GM12878 (cell line): ENCODE data around the gene LILRB5.

Experiments used
- EP300 ChIP-seq, 2 experiments: fragments of 150-350 bp in 1 of 2; IDR thresholded peaks; 2 replicates each; pipeline ENCODE4 v1.6.1; 2011 to 2012; ENCODE audit warnings: low read depth in 2 of 2, low read length in 2 of 2, borderline replicate concordance in 1 of 2, improper control_type of control experiment in 1 of 2, inconsistent platforms in 1 of 2; ENCODE audit not compliant: control insufficient read depth in 1 of 2
- EZH2 ChIP-seq: IDR thresholded peaks from 2 replicates; pipeline ENCODE4 v1.6.1; 2012; ENCODE audit warnings: low read depth, mild to moderate bottlenecking, control low read depth, inconsistent platforms, low read length, borderline replicate concordance; ENCODE audit not compliant: control insufficient read depth
- MTA3 ChIP-seq: IDR thresholded peaks from 2 replicates; pipeline ENCODE4 v1.6.1; 2012; ENCODE audit warnings: low read length, inconsistent platforms, borderline replicate concordance
- POLR2A ChIP-seq: IDR thresholded peaks from 2 replicates; pipeline ENCODE4 v1.6.1; 2011; ENCODE audit warnings: low read depth, mild to moderate bottlenecking, low read length
- RBBP5 ChIP-seq: fragments of 200-600 bp; sonication (generic); conservative IDR thresholded peaks from 2 replicates; pipeline ENCODE4 v1.6.1; 2016
- TAF1 ChIP-seq: IDR thresholded peaks from 2 replicates; pipeline ENCODE4 v1.6.1; 2011; ENCODE audit warnings: mild to moderate bottlenecking, low read depth, low read length, borderline replicate concordance
- ZBED1 ChIP-seq: IDR thresholded peaks from 2 replicates; pipeline ENCODE4 v1.6.1; 2016; ENCODE audit warnings: borderline replicate concordance
- TF ChIP-seq, protein P1 (sequence below), 3 experiments: IDR thresholded peaks in 2 of 3; conservative IDR thresholded peaks in 1 of 3; 2 replicates each; pipeline ENCODE4 v1.5.1; 2011; ENCODE audit warnings: low read depth in 3 of 3, low read length in 3 of 3, mild to moderate bottlenecking in 3 of 3, control low read depth in 2 of 3, moderate library complexity in 2 of 3, inconsistent platforms in 1 of 3, mixed read lengths in 1 of 3; ENCODE audit not compliant: control insufficient read depth in 2 of 3, insufficient read depth in 1 of 3; ENCODE audit errors: extremely low read depth in 1 of 3
- TF ChIP-seq, protein P2 (sequence below): IDR thresholded peaks from 2 replicates; pipeline ENCODE4 v1.6.1; 2012; ENCODE audit warnings: improper control_type of control experiment, low read depth, low read length; ENCODE audit not compliant: insufficient replicate concordance
- TF ChIP-seq, protein P3 (sequence below): IDR thresholded peaks from 2 replicates; pipeline ENCODE4 v1.6.1; 2011; ENCODE audit warnings: low read depth, mild to moderate bottlenecking, low read length, moderate library complexity, borderline replicate concordance; ENCODE audit errors: extremely low read depth
- TF ChIP-seq, protein P4 (sequence below): IDR thresholded peaks from 2 replicates; pipeline ENCODE4 v1.6.1; 2012; ENCODE audit warnings: mild to moderate bottlenecking, low read depth, low read length

DNA sequence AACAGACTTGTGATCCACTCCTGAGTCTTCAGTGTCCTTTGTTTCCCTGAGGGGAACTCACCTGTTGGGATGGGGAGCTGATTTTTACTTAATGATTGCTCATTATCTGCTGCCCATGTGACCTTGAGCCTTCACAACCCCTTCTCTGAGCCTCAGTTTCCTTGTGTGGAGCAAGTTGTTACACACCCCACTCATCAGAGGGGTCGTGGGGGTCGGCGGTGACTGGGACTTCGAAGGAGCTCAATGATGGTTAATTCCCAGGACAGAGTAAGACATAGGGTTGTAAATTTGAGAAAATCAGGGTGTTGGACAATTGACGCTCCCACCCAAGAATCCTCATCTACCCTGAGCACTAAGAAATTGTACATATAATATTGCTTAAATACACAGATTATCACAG, 42.4 kb upstream of the LILRB5 start:
- TF ChIP-seq POLR2A (no peak), MTA3 (no peak), EZH2 (no peak), RBBP5 (no peak), TAF1 (no peak), EP300 (IDR thresholded peaks at IDR 0.05; ENCODE audit: borderline replicate concordance in 1 of 2, control insufficient read depth in 1 of 2, low read depth in 2 of 2, low read length in 2 of 2) (no peak), ZBED1 (no peak)
- TF ChIP-seq, protein P1, sequence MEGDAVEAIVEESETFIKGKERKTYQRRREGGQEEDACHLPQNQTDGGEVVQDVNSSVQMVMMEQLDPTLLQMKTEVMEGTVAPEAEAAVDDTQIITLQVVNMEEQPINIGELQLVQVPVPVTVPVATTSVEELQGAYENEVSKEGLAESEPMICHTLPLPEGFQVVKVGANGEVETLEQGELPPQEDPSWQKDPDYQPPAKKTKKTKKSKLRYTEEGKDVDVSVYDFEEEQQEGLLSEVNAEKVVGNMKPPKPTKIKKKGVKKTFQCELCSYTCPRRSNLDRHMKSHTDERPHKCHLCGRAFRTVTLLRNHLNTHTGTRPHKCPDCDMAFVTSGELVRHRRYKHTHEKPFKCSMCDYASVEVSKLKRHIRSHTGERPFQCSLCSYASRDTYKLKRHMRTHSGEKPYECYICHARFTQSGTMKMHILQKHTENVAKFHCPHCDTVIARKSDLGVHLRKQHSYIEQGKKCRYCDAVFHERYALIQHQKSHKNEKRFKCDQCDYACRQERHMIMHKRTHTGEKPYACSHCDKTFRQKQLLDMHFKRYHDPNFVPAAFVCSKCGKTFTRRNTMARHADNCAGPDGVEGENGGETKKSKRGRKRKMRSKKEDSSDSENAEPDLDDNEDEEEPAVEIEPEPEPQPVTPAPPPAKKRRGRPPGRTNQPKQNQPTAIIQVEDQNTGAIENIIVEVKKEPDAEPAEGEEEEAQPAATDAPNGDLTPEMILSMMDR (IDR thresholded peaks at IDR 0.05 in 2 of 3, conservative IDR thresholded peaks at IDR 0.05 in 1 of 3; ENCODE audit: control insufficient read depth in 2 of 3, extremely low read depth in 1 of 3, insufficient read depth in 1 of 3, low read depth in 3 of 3, low read length in 3 of 3): no peak
- TF ChIP-seq, protein P2, sequence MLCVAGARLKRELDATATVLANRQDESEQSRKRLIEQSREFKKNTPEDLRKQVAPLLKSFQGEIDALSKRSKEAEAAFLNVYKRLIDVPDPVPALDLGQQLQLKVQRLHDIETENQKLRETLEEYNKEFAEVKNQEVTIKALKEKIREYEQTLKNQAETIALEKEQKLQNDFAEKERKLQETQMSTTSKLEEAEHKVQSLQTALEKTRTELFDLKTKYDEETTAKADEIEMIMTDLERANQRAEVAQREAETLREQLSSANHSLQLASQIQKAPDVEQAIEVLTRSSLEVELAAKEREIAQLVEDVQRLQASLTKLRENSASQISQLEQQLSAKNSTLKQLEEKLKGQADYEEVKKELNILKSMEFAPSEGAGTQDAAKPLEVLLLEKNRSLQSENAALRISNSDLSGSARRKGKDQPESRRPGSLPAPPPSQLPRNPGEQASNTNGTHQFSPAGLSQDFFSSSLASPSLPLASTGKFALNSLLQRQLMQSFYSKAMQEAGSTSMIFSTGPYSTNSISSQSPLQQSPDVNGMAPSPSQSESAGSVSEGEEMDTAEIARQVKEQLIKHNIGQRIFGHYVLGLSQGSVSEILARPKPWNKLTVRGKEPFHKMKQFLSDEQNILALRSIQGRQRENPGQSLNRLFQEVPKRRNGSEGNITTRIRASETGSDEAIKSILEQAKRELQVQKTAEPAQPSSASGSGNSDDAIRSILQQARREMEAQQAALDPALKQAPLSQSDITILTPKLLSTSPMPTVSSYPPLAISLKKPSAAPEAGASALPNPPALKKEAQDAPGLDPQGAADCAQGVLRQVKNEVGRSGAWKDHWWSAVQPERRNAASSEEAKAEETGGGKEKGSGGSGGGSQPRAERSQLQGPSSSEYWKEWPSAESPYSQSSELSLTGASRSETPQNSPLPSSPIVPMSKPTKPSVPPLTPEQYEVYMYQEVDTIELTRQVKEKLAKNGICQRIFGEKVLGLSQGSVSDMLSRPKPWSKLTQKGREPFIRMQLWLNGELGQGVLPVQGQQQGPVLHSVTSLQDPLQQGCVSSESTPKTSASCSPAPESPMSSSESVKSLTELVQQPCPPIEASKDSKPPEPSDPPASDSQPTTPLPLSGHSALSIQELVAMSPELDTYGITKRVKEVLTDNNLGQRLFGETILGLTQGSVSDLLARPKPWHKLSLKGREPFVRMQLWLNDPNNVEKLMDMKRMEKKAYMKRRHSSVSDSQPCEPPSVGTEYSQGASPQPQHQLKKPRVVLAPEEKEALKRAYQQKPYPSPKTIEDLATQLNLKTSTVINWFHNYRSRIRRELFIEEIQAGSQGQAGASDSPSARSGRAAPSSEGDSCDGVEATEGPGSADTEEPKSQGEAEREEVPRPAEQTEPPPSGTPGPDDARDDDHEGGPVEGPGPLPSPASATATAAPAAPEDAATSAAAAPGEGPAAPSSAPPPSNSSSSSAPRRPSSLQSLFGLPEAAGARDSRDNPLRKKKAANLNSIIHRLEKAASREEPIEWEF: no peak
- TF ChIP-seq, protein P3, sequence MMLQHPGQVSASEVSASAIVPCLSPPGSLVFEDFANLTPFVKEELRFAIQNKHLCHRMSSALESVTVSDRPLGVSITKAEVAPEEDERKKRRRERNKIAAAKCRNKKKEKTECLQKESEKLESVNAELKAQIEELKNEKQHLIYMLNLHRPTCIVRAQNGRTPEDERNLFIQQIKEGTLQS: no peak
- TF ChIP-seq, protein P4, sequence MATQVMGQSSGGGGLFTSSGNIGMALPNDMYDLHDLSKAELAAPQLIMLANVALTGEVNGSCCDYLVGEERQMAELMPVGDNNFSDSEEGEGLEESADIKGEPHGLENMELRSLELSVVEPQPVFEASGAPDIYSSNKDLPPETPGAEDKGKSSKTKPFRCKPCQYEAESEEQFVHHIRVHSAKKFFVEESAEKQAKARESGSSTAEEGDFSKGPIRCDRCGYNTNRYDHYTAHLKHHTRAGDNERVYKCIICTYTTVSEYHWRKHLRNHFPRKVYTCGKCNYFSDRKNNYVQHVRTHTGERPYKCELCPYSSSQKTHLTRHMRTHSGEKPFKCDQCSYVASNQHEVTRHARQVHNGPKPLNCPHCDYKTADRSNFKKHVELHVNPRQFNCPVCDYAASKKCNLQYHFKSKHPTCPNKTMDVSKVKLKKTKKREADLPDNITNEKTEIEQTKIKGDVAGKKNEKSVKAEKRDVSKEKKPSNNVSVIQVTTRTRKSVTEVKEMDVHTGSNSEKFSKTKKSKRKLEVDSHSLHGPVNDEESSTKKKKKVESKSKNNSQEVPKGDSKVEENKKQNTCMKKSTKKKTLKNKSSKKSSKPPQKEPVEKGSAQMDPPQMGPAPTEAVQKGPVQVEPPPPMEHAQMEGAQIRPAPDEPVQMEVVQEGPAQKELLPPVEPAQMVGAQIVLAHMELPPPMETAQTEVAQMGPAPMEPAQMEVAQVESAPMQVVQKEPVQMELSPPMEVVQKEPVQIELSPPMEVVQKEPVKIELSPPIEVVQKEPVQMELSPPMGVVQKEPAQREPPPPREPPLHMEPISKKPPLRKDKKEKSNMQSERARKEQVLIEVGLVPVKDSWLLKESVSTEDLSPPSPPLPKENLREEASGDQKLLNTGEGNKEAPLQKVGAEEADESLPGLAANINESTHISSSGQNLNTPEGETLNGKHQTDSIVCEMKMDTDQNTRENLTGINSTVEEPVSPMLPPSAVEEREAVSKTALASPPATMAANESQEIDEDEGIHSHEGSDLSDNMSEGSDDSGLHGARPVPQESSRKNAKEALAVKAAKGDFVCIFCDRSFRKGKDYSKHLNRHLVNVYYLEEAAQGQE: no peak
